ENCODE results near the gene PSME2.

- no peak for TF ChIP-seq POLR2A (IDR thresholded peaks at IDR 0.05; ENCODE audit: low read length)
- no peak for TF ChIP-seq GATA1 (IDR thresholded peaks at IDR 0.05; ENCODE audit: low read depth, low read length)
These were observed 8.7 kb upstream of the PSME2 start for GRCh38 chr14:24155100-24155499.
